GM21360 (cell line): ENCODE data around the gene CD68.
"Not testable (repeated sequence)": the region's sequence is repeated elsewhere in the genome, so short reads cannot be mapped to it uniquely, and the experiment has no call there.

Experiments
- ATAC-seq: cut with Tn5 transposase; IDR thresholded peaks from one replicate; pipeline ENCODE4 v1.9.1; 2021; ENCODE audit warnings: mild to moderate bottlenecking, moderate library complexity; ENCODE audit not compliant: unreplicated experiment

CD68 gene

DNA sequence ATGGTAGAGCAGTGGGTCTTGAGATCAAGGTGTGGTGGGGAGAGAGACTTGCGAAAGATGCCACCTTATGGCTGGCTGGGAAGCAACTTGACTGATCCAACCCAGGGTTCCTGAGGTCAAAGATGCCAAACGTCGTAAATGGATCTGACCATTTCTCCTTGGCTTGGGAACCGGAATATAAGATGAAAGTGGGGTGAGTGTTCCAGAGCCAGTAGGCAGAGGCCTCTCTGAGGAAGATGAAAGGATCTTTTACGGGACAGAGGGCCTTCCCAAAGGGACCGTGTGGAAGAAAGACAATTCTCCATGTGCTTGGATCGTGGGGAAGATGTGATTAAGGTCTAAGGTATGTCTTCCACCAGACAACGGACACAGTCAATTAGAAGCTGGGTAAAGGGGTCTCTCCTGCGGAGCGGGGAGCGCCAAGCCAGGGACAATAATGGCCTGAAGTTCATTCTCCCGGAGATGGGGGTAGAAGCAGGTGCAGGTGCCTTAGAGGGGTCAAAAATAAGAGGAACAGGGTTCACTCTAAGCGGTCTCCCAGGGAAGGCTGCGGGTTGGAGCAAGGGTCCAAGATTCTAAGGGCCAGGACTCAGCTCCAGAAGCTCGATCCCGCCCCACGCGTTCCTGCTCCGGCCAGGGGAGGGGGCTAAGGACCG, 34.5 kb downstream of the CD68 start:
- no peak for ATAC-seq

DNA sequence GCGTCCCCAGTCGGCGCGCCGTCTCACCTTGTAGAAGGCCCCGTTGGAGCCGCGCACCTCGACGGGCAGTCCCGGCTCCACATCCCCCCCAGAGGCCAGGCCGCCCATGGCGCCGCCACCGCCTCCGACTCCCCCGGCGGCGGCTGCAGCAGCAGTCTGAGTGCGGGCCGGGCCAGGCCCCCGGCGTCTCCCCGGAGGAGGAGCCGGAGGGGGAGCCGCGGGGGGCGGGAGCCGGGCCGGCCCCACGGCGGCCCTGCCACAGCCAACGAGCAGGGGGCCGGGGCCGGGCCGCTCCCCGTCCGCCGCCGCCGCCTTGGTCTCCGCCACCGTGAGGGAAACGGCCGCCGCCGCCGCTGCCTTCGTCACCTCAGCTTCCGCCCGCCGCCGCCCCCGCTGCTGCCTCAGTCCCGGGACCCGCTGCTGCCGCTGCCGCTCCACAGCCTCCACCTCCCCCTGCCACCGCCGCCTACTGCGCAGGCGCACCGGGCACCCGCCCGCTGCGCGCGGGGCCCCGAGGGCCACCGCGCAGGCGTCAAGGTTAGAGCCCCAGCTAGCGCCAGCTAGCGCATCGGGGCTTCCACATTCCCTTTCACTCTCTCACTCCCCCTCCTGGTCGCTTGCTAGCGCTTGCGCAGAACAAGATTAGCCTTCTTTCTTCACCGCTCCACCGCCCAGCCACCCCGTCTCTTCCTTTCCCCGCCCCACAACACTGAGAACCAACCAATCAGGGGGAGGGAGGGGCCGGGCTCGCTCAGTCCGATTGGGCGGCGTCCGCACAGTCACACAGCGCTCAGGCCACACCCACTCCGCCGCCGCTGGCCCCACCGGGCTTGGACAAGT, 35.2 kb downstream of the CD68 start, which contains the start of gene FXR2:
TSS of gene FXR2 (minus strand) at position 473 of the 840 bp plus-strand sequence. CDS start at position 108, 365 bp downstream.
- ATAC-seq, result peak; percentile 78

DNA sequence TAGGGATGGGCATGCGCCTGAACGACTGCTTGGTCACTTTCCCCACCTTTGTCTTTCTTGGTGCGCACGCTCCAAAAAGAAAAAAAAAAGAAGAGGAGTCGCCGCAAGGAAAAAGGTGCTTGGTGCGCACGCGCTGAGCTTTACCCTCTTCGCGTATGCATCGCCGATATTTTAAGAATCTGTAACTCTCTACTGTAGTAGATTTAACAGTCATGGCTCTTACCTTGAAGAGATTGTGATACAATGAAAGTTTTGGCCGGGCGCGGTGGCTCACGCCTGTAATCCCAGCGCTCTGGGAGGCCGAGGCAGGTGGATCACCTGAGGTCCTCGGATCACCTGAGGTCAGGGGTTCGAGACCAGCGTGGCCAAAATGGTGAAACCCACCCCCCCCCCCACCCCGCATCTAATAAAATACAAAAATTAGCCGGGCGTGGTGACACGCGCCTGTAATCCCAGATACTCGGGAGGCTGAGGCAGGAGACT, 35.9 kb downstream of the CD68 start:
- no peak for ATAC-seq

DNA sequence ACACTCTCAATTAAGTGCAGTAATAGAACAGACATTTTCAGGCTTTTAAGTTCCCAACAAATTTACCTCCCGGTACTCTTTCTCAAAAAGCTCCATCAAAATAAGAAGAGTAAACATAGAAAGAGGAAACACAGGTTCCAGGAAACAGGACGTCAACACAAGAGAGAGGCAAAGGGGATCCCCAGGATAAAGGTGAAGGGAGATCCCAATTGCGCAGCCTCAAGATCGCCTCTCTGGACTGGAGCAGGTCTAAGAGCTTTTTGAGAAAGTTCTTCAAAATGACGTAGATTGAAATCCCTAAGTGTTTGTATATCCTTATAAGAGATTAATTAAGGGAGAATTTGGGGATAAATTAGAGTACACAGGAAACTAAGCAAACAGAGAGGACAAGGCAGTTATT, 39.2 kb downstream of the CD68 start:
- ATAC-seq, result no peak

DNA sequence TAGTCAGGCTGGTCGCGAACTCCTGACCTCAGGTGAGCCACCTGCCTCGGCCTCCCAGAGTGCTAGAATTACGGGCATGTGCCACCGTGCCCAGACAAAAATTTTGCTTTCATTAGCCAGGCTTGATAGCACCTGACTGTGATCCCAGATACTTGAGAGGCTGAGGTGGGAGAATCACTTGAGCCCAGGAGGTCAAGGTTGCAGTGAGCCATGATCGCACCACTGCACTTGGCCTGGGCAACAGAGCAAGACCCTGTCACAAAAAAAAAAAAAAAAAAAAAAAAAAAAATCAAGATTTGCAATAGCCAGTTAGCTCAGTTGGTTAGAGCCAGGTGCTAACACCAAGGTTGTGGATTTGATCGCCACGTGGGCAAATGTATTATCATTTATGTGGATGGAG, 41.4 kb downstream of the CD68 start:
- no peak for ATAC-seq

DNA sequence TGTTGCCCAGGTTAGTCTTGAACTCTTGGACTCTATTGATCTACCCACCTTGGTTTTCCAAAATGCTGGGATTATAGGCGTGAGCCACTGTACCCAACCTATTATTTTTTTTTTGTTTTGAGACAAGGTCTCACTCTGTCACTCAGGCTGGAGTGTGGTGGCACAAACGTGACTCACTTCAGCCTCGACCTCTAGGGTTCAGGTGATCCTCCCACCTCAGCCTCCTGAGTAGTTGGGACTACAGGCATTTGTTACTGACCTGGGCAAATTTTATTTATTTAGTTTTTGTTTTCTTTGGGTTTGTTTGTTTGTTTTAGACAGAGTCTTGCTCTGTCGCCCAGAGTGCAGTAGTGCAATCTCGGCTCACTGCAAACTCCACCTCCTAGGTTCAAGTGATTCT, 44.2 kb downstream of the CD68 start:
- no peak for ATAC-seq

DNA sequence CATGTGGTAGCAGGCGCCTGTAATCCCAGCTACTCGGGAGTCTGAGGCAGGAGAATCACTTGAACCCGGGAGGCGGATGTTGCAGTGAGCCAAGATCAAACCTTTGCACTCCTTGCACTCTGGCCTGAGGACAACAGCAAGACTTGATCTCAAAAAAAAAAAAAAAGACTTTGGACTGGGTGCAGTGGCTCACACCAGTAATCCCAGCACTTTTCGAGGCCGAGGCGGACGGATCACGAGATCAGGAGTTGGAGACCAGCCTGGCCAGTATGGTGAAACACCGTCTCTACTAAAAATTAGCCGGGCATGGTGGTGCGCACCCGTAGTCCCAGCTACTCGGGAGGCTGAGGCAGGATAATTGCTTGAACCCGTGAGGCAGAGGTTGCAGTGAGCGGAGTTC, 46.3 kb downstream of the CD68 start:
- ATAC-seq, result not testable (repeated sequence)

DNA sequence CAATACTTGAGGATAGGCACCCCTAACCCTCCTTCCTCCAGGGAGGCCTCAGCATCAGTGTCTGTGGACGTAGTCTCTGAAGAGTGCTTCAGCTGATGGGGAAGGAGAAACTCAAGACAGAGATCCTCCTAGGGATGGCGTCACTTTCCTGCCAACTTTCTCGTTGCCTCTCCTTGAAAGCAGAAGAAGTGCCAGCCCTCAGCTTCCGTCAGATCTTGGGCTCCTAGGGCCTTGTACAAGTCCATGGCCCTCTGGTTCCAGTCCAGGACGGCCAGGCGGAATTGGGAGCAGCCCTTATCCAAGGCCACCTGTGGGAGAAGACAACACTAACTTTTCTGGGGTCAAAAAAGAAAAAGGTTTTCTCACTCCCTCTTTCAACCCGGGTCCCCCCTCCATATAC, 46.9 kb downstream of the CD68 start:
- ATAC-seq, result no peak

DNA sequence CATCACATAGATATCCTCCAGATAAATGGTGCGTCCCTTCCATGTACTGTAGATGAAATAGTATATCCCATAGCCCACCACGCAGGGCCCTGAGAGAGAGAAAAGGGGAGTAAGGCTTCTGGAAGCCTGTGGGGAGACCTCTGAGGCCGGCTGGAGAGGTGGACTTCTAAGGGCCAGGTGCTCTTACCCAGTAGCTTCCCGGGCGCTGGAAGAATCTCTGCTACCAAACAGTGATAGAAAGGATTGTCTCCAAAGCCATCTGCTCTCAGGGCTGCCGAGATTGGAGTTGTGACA, 47.5 kb downstream of the CD68 start:
- ATAC-seq, result no peak

DNA sequence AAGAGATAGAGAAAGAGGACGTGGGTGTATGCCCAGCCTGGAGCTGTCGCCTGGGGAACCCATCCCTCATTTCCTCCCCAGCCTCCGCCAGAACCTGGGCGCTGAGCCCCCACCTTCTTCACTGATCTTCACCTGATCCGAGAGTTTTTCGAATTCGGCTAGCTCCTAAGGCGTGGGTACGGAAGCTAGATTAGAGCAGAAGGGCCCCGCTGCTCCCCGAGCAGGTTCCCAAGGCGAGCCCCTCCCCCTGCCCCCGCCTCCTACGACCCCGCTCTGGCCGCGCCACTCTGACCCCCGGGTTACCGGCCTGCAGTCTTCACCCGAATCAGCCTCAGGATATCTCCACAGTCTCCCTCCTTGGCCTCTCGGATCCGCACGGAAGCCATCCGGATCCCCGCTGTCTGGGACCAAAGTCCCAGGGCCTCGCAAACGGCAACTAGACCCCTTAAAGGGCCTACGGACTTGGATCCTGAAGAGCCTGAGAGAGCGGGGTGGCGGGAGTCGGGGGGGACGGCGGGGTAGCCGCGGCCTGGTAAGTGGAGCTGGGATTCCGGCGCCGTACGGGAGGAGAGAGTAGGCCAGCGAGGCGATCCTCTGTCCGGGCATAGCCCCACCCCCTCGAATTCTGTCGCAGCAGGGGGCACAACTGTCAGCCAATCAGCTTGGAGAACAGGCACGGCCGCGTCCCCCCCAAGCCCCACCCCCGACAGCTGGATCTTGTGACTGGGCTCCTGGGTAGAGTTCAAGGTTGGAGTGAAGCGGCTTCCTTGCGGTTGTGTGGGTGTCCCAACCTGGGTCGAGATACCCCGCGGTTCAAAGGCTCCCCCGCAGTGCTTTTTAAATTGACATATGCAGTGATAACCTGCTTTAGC, 48.0 kb downstream of the CD68 start, which contains the start of gene SAT2:
TSS of gene SAT2 (minus strand) at position 572 of the 872 bp plus-strand sequence. CDS start at position 386, 186 bp downstream.
- peak; percentile 78 for ATAC-seq

DNA sequence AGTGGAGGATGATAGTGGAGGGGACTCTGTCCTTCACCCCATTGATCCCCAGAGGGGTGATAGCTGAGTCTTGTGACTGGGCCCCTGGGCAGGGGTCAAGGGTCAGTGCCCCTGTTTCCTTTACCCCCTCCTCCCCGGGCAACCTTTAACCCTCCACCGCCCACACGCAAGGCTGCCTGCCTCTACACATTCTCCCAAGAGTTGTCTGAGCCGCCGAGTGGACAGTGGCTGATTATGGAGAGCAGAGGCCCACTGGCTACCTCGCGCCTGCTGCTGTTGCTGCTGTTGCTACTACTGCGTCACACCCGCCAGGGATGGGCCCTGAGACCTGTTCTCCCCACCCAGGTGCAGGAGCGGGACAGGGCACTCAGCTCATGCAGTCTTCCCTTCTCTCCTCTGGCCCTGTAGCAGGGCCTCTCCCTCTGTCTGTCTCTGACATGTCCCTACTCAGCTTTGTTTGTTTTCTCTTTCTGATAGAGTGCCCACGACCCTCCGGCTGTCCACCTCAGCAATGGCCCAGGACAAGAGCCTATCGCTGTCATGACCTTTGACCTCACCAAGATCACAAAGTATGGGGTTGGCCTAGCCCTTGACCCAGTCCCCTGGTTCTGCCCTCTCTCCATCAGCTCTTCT, 50.6 kb downstream of the CD68 start, which contains the start of gene SHBG:
TSS of gene SHBG (plus strand) at position 197 of the 633 bp plus-strand sequence. CDS start at position 235, 38 bp downstream.
- ATAC-seq, result no peak
